Astrocyte of the cerebellum (primary cell): ENCODE results near the gene PDE4D.

Source experiments
- DNase-seq: peaks from one replicate; pipeline ENCODE4 v3.0.0-alpha.2; 2011; ENCODE audit warnings: low read depth
- H3K4me3 ChIP-seq: 2 replicates; pipeline ENCODE4 v1.5.1; 2011; ENCODE audit warnings: mild to moderate bottlenecking, low read depth, low read length, moderate library complexity
- in situ Hi-C: cut with HindIII; loops from 2 replicates; pipeline ENCODE4 v1.10.0; 2017; ENCODE audit warnings: low sequenced_read_pairs
- TF ChIP-seq, protein P1 (sequence below): IDR thresholded peaks from 2 replicates; pipeline ENCODE4 v1.5.1; 2012; ENCODE audit warnings: low read length, low read depth, moderate library complexity, mild to moderate bottlenecking; ENCODE audit errors: missing control alignments

The PDE4D gene

DNA sequence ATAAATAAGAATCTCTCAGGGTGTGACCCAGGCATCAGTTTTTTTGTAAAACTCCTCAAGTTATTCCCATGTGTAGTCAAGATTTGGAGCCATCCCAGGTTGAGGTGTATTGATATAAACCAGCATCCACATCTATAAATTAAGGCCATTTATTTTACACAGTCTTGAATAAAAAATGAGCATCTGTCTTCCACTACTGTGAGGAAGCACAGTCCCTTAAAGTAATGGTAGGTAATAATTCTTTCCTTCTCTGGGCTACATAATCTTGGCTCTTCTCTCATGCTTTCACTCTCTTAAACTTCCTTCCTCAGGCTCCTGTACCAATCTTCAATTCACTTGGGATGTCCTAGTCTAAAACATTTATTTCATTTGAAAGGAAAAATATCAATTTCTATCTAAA is 110.3 kb downstream of the PDE4D start:
- no peak overlapping the region for H3K4me3 ChIP-seq
- TF ChIP-seq, protein P1, sequence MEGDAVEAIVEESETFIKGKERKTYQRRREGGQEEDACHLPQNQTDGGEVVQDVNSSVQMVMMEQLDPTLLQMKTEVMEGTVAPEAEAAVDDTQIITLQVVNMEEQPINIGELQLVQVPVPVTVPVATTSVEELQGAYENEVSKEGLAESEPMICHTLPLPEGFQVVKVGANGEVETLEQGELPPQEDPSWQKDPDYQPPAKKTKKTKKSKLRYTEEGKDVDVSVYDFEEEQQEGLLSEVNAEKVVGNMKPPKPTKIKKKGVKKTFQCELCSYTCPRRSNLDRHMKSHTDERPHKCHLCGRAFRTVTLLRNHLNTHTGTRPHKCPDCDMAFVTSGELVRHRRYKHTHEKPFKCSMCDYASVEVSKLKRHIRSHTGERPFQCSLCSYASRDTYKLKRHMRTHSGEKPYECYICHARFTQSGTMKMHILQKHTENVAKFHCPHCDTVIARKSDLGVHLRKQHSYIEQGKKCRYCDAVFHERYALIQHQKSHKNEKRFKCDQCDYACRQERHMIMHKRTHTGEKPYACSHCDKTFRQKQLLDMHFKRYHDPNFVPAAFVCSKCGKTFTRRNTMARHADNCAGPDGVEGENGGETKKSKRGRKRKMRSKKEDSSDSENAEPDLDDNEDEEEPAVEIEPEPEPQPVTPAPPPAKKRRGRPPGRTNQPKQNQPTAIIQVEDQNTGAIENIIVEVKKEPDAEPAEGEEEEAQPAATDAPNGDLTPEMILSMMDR: no peak
- no peak for DNase-seq
- in situ Hi-C loops: no loop called here

DNA sequence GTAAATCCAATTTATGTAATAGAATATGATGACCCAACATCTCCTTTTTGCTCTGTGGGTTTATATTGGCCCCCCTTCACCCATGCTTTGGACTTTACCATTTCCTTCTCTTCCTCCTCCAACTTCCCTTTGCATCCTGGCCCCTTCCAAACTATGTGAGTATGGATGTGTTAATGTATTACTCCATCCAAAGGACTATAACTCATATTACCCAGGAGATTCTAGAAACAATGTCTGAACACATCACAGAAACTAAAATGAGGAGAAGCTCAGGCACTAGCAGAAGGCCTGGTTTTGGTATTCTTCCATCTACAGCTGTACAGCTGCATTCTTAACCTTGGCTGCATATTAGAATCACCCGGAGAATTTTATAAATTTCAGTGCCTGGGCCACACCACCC is 110.7 kb downstream of the PDE4D start:
- no peak for DNase-seq
- TF ChIP-seq, protein P1: no peak
- in situ Hi-C loops: no loop called here
- H3K4me3 ChIP-seq: no peak overlapping the region

DNA sequence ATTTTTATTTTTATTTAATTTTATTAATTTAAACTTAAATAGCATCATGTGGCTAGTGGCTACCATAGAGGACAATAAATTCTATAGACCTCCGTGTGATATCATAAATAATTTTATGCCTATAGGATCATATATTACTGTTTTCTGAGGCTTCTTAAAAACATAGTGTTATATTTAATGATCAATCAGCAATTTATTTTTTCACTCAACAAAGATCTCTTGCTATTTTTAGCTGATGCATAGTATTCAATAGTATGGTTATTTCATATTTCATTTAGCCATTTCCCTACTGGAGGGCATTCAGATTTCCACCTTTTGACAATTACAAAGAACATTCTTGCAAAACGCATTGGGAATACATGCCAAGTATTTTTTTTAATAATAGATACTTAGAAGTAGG is 114.1 kb downstream of the PDE4D start:
- TF ChIP-seq, protein P1: no peak
- in situ Hi-C loops: no loop called here
- no peak for DNase-seq
- no peak overlapping the region for H3K4me3 ChIP-seq

DNA sequence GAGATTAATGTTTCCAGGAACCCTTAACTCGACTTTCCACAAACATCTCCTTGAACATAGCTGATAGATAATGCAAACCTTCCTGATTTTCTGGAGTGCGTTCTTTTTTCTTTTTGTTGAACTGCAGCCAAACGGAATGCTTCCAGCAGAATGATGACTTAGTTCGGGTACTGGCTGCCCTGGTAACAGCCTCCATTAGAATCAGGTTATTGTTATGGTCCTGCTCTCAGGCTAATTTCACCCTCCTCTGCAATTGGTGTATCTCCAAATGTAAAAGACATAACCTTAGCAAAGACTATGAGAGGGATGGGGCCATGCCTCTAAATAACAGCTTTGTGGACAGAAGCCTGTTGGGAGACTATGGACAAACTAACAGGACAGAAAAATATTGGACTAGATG is 116.5 kb downstream of the PDE4D start:
- no peak overlapping the region for H3K4me3 ChIP-seq
- in situ Hi-C loops: no loop called here
- no peak for DNase-seq
- TF ChIP-seq, protein P1: no peak

DNA sequence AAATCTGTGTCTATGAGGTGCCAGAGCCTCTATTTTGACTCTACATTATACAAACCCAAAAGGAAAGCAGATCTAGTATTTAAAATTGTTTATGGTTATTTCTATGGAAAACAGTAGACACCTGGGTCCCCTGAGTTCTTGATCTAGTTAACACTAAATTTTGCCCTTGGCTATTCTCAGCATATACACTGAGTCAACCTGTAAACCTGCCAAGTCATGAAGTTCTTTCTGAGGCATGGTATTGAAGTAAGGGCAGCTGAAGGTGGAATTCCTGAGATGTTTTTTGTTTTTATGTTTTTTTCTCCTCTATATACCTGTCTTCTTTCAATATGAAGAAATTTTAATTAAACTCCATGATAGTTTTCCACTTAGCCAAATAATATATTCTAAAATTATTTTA is 120.2 kb downstream of the PDE4D start:
- no peak overlapping the region for H3K4me3 ChIP-seq
- in situ Hi-C loops: no loop called here
- TF ChIP-seq, protein P1: no peak
- DNase-seq: no peak

DNA sequence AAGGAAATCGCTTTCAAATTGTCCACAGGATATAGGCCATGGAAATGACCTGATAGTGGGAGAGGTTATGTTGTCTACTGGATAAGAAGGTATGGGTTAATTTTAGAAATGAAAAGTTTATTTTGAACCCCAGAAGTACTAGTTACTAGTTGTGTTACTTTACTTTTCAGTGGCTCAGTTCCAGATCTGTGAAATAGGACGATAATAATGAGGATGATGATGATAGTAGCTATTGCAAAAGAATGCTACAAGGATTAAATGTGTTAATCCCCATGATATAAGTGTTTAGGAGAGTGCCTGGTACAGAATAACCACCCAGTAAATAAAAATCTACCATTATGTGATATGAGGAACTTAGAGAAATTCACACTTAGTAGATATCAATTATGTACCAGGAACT is 120.8 kb downstream of the PDE4D start:
- H3K4me3 ChIP-seq: no peak overlapping the region
- in situ Hi-C loops: no loop called here
- DNase-seq: no peak
- TF ChIP-seq, protein P1: no peak

DNA sequence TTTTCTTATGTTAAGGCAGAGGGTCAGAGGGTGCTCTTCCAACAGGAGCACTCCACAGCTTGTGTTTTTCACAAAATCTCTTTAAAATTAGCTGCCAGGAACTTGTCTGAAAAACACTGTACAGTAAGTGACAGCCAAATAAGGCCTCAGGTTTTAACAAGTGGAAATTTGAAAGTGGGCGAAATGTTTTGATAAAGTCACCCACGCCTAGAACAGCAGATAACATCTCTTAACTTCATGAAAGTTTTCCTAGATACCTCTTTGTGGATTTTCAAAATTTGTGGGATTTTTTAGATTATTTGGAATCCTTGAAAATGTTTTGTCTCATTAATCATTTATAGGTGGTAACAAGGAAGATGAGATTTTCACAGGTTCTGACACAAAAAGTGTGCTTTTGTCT is 121.3 kb downstream of the PDE4D start:
- no peak overlapping the region for H3K4me3 ChIP-seq
- no peak for DNase-seq
- TF ChIP-seq, protein P1: no peak
- in situ Hi-C loops: no loop called here
